MCF 10A (cell line): ENCODE data around the gene KNCN. TPM values are rescaled to one million over a fixed set of nuclear protein-coding genes. Genes with fewer than 3 reads are reported as not detected.

Experiments used
- BruUV-seq: library from RNA; stranded (reverse); fragments of 400-500 nt; replicated peaks from 2 replicates; lab custom pipeline; 2021; lab: Mats Ljungman, UMichigan
- CTCF ChIA-PET: fragments of 300-600 bp; sonication (Branson Sonifier 250); formaldehyde crosslinking; extraction: SDS; loops from one replicate; lab custom pipeline; 2021; ENCODE audit warnings: antibody characterized with exemption, inconsistent platforms; lab: Yijun Ruan, JAX
- POLR2A ChIA-PET: fragments of 300-600, 350-650 bp; sonication (Branson Sonifier 250); formaldehyde crosslinking; extraction: SDS; loops from one replicate; lab custom pipeline; 2020; ENCODE audit warnings: antibody characterized with exemption, inconsistent platforms; lab: Yijun Ruan, JAX
- DNase-seq: peaks from one replicate; pipeline ENCODE4 v3.0.0-alpha.2; 2018; ENCODE audit not compliant: unreplicated experiment
- H3K27ac Mint-ChIP-seq: one replicate; pipeline ENCODE4 v1.8.0; 2022; ENCODE audit warnings: mild to moderate bottlenecking, low read depth, mixed read lengths; ENCODE audit not compliant: unreplicated experiment
- H3K27me3 Mint-ChIP-seq: one replicate; pipeline ENCODE4 v1.8.0; 2022; ENCODE audit warnings: mixed read lengths; ENCODE audit not compliant: insufficient read depth, unreplicated experiment
- H3K36me3 Mint-ChIP-seq: one replicate; pipeline ENCODE4 v1.8.0; 2022; ENCODE audit warnings: mild to moderate bottlenecking, moderate library complexity, mixed read lengths; ENCODE audit not compliant: insufficient read depth, unreplicated experiment
- H3K4me1 Mint-ChIP-seq: one replicate; pipeline ENCODE4 v1.8.0; 2022; ENCODE audit warnings: mixed read lengths; ENCODE audit not compliant: insufficient read depth, unreplicated experiment
- H3K4me3 Mint-ChIP-seq: one replicate; pipeline ENCODE4 v1.8.0; 2022; ENCODE audit warnings: mild to moderate bottlenecking, moderate library complexity, mixed read lengths; ENCODE audit not compliant: unreplicated experiment
- H3K9me3 Mint-ChIP-seq: one replicate; pipeline ENCODE4 v1.8.0; 2022; ENCODE audit warnings: mixed read lengths; ENCODE audit not compliant: unreplicated experiment
- CTCF ChIP-seq: fragments of 200-600 bp; IDR thresholded peaks from one replicate; pipeline ENCODE4 v1.8.0; 2022; ENCODE audit warnings: antibody characterized with exemption, mild to moderate bottlenecking; ENCODE audit not compliant: unreplicated experiment
- intact Hi-C: fragments of 100-400 bp; cut with micrococcal nuclease; formaldehyde crosslinking; loops from 2 replicates; pipeline ENCODE4 v1.14.1; 2022
- total RNA-seq: library from RNA; stranded (reverse); gene quantifications from 2 replicates; pipeline ENCODE4 v1.2.3, GENCODE V29; 2022

KNCN gene
- total RNA-seq, 1 experiment from 2014 or later, result not detected

DNA sequence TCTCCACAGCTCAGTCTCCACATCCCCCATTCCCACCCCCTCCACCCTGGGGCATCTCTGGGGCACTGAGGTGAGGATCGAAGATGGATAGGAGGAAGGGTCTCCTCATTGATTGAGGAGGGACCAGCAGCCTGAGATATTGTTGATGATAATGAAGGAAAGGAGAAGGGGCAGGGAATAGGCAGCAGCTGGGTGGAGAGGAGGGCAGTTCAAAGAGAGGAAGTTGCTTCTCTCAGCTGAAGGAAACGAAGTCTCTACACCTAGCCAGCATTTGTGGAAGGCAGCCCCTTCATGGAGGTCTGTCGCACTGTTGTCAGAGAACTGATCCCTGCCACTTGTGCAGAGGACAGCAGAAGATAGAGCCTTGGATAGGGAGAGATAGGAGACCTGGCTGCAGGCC, 5.7 kb downstream of the KNCN start:
- intact Hi-C loops, result no loop called here
- no TSS peak for BruUV-seq

DNA sequence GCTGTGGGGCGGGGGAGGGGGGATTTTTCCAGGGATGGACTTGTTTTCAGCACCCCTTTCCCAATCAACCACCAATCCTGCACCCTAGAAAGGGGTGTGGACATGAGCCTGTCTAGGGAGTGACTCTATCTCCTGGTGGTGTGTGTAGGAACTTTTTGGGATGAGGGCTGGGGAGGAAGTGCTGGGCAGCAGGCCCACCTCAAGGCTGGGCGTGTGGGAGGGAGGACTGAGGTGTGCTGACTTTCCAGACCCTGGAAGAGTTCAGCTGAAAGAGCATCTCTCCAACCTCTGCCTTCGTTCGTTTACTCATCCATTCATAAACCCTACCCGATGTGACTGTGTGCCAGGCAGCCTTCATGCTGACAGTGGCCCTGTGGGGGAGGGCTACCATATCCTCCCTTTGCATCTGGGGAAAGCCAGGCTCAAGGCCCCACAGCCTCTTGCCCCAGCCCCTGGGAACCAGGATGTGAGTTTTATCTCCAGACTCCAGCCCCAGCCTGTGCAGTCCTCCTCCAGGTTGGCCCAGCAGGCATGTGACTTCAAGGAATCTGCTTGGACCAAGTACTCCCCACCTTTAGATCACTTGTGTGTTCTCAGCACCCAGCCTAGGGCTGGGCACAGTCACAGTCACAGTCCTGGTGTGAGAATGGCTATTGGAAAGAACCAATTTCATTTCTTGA, 6.7 kb downstream of the KNCN start:
- peaks cover 42% of the 10 kb centered on the region for H3K27me3 Mint-ChIP-seq
- no peak overlapping the region for H3K27ac Mint-ChIP-seq
- intact Hi-C loops, result no loop called here
- no TSS peak for BruUV-seq
- ChIA-PET POLR2A (interaction anchor here (0.6 kb wide), 1 partner anchor 15 kb away, joined by 3 read pairs; no protein-coding TSS in a partner anchor), CTCF (interaction anchor here (0.5 to 6.8 kb wide), 8 partner anchors 10 to 742 kb away, joined by 3 to 62 read pairs (median 4); a partner anchor contains a TSS)
- no peak overlapping the region for H3K4me3 Mint-ChIP-seq
- no peaks in the 10 kb centered on the region for H3K36me3 Mint-ChIP-seq
- TF ChIP-seq CTCF, result no peak
- H3K9me3 Mint-ChIP-seq, result no peaks in the 10 kb centered on the region
- H3K4me1 Mint-ChIP-seq, result peaks cover 17% of the 10 kb centered on the region
- no peak for DNase-seq

More for the DNA sequence above, 5.7 kb downstream of the KNCN start:
- POLR2A ChIA-PET, result no interaction called here
- DNase-seq, result no peak
- H3K27ac Mint-ChIP-seq, result no peak overlapping the region
- no peaks in the 10 kb centered on the region for H3K9me3 Mint-ChIP-seq
- no peak overlapping the region for H3K4me3 Mint-ChIP-seq
- H3K36me3 Mint-ChIP-seq, result no peaks in the 10 kb centered on the region
- CTCF ChIA-PET, result interaction anchor here (0.6 to 6.8 kb wide), 8 partner anchors 11 to 136 kb away, joined by 3 to 62 read pairs (median 4); partner anchors contain the start of gene DMBX1
- H3K4me1 Mint-ChIP-seq, result peaks cover 10% of the 10 kb centered on the region
- peaks cover 42% of the 10 kb centered on the region for H3K27me3 Mint-ChIP-seq
- no peak for TF ChIP-seq CTCF

- Mint-ChIP-seq H3K27me3 (peaks cover 42% of the 10 kb centered on the region), H3K27ac (no peak overlapping the region), H3K9me3 (no peaks in the 10 kb centered on the region), H3K4me3 (no peak overlapping the region), H3K36me3 (no peaks in the 10 kb centered on the region), H3K4me1 (peaks cover 18% of the 10 kb centered on the region)
- BruUV-seq, result no TSS peak
- no peak for DNase-seq
- CTCF ChIA-PET, result interaction anchor here (2.0 kb wide), 1 partner anchor 9 kb away, joined by 4 read pairs; a partner anchor contains a TSS
- no peak for TF ChIP-seq CTCF
- intact Hi-C loops, result no loop called here
- POLR2A ChIA-PET, result interaction anchor here (0.6 kb wide), 1 partner anchor 16 kb away, joined by 3 read pairs; no protein-coding TSS in a partner anchor
These were observed 7.5 kb downstream of the KNCN start for GRCh38 chr1:46543761-46544560.

- no peak overlapping the region for H3K4me3 Mint-ChIP-seq
- no peak overlapping the region for H3K27ac Mint-ChIP-seq
- DNase-seq, result no peak
- BruUV-seq, result no TSS peak
- intact Hi-C loops, result no loop called here
- ChIA-PET POLR2A (no interaction called here), CTCF (no interaction called here)
- no peaks in the 10 kb centered on the region for H3K36me3 Mint-ChIP-seq
- H3K9me3 Mint-ChIP-seq, result no peaks in the 10 kb centered on the region
- TF ChIP-seq CTCF, result no peak
- peaks cover 42% of the 10 kb centered on the region for H3K27me3 Mint-ChIP-seq
- peaks cover 18% of the 10 kb centered on the region for H3K4me1 Mint-ChIP-seq
These were observed 8.1 kb downstream of the KNCN start for GRCh38 chr1:46543382-46543760.
